Fibroblast of peridontal ligament (primary cell): ENCODE data around the gene API5.
"Not testable (repeated sequence)": the region's sequence is repeated elsewhere in the genome, so short reads cannot be mapped to it uniquely, and the experiment has no call there.

Experiments
- DNase-seq: peaks from one replicate; pipeline ENCODE4 v3.0.0-alpha.2; 2010; ENCODE audit errors: extremely low read depth

The API5 gene

GRCh38 chr11:43311791-43312607, at the start of gene API5:
API5 (plus strand) TSS chr11:43311996; CDS start chr11:43312128, 132 bp downstream.
- DNase-seq: peak; percentile 91

GRCh38 chr11:43267856-43268580, 43.8 kb upstream of the API5 start:
- DNase-seq: no peak

- no peak for DNase-seq
Observed at GRCh38 chr11:43268786-43269185, 43.0 kb upstream of the API5 start.

- DNase-seq: no peak
Observed at GRCh38 chr11:43269254-43269918, 42.4 kb upstream of the API5 start.

- no peak for DNase-seq
Observed at GRCh38 chr11:43270468-43270867, 41.3 kb upstream of the API5 start.

GRCh38 chr11:43278193-43278956, 33.4 kb upstream of the API5 start:
- DNase-seq: peak; percentile 33

GRCh38 chr11:43282607-43283440, 29.0 kb upstream of the API5 start:
- DNase-seq: peak; percentile 32

GRCh38 chr11:43285826-43286225, 26.0 kb upstream of the API5 start:
- DNase-seq: no peak

- DNase-seq: no peak
Observed at GRCh38 chr11:43289368-43289767, 22.4 kb upstream of the API5 start.

- DNase-seq: no peak
Observed at GRCh38 chr11:43298397-43298796, 13.4 kb upstream of the API5 start.

GRCh38 chr11:43315966-43316365, 4.2 kb downstream of the API5 start:
- DNase-seq: no peak

GRCh38 chr11:43316451-43316850, 4.7 kb downstream of the API5 start:
- peak; percentile 19 for DNase-seq

GRCh38 chr11:43327987-43328386, 16.2 kb downstream of the API5 start:
- peak; percentile 86 for DNase-seq

GRCh38 chr11:43328482-43328881, 16.7 kb downstream of the API5 start:
- DNase-seq: no peak

- DNase-seq: no peak
Observed at GRCh38 chr11:43341159-43341558, 29.4 kb downstream of the API5 start.

GRCh38 chr11:43351426-43351825, 39.6 kb downstream of the API5 start:
- not testable (repeated sequence) for DNase-seq

- DNase-seq: no peak
Observed at GRCh38 chr11:43354311-43354710, 42.5 kb downstream of the API5 start.

GRCh38 chr11:43356336-43356735, 44.5 kb downstream of the API5 start:
- DNase-seq: no peak

GRCh38 chr11:43358279-43358800, 46.5 kb downstream of the API5 start:
- peak; percentile 23 for DNase-seq

GRCh38 chr11:43358801-43359421, 47.1 kb downstream of the API5 start, which contains the start of gene TTC17:
TTC17 (plus strand) TSS chr11:43358920; CDS start chr11:43358955, 35 bp downstream.
- peak; percentile 84 for DNase-seq
